HEK293 (cell line): Measurements from ENCODE around the gene HTATIP2.

Experiments
- FEZF1 ChIP-seq: fragments of 450-650 bp; formaldehyde crosslinking; IDR thresholded peaks from 2 replicates; pipeline ENCODE4 v1.5.1; 2016; ENCODE audit warnings: missing biosample characterization, missing genetic modification characterization
- KLF1 ChIP-seq: fragments of 450-650 bp; formaldehyde crosslinking; IDR thresholded peaks from 2 replicates; pipeline ENCODE4 v1.5.1; 2016; ENCODE audit warnings: missing biosample characterization, missing genetic modification characterization
- PATZ1 ChIP-seq: fragments of 450-650 bp; formaldehyde crosslinking; IDR thresholded peaks from 2 replicates; pipeline ENCODE4 v1.5.1; 2016; ENCODE audit warnings: missing biosample characterization, missing genetic modification characterization
- PRDM4 ChIP-seq: fragments of 450-650 bp; formaldehyde crosslinking; IDR thresholded peaks from 2 replicates; pipeline ENCODE4 v1.5.1; 2017; ENCODE audit warnings: missing biosample characterization, missing genetic modification characterization
- WT1 ChIP-seq: fragments of 450-650 bp; formaldehyde crosslinking; IDR thresholded peaks from 2 replicates; pipeline ENCODE4 v1.5.1; 2016; ENCODE audit warnings: missing biosample characterization, missing genetic modification characterization
- ZBTB26 ChIP-seq: fragments of 450-650 bp; formaldehyde crosslinking; optimal IDR thresholded peaks from 2 replicates; pipeline ENCODE3; 2016; ENCODE audit warnings: missing biosample characterization, mild to moderate bottlenecking, missing genetic modification characterization
- ZEB2 ChIP-seq: fragments of 450-650 bp; formaldehyde crosslinking; IDR thresholded peaks from 2 replicates; pipeline ENCODE4 v1.5.1; 2016; ENCODE audit warnings: missing biosample characterization, missing genetic modification characterization
- ZFHX2 ChIP-seq: fragments of 450-650 bp; formaldehyde crosslinking; conservative IDR thresholded peaks from 2 replicates; pipeline ENCODE4 v1.5.1; 2016; ENCODE audit warnings: missing biosample characterization, missing genetic modification characterization
- ZIC2 ChIP-seq: fragments of 450-650 bp; formaldehyde crosslinking; IDR thresholded peaks from 2 replicates; pipeline ENCODE4 v1.5.1; 2016; ENCODE audit warnings: missing biosample characterization, missing genetic modification characterization
- ZNF2 ChIP-seq: fragments of 450-650 bp; formaldehyde crosslinking; IDR thresholded peaks from 2 replicates; pipeline ENCODE4 v1.5.1; 2016; ENCODE audit warnings: missing biosample characterization, missing genetic modification characterization
- ZNF280D ChIP-seq: fragments of 450-650 bp; formaldehyde crosslinking; IDR thresholded peaks from 2 replicates; pipeline ENCODE4 v1.5.1; 2016; ENCODE audit warnings: missing biosample characterization, missing genetic modification characterization
- ZNF366 ChIP-seq: fragments of 450-650 bp; formaldehyde crosslinking; conservative IDR thresholded peaks from 2 replicates; pipeline ENCODE4 v1.5.1; 2016; ENCODE audit warnings: missing biosample characterization, missing genetic modification characterization
- ZNF394 ChIP-seq: fragments of 450-650 bp; formaldehyde crosslinking; IDR thresholded peaks from 2 replicates; pipeline ENCODE4 v1.5.1; 2016; ENCODE audit warnings: missing biosample characterization, missing genetic modification characterization, mild to moderate bottlenecking, moderate library complexity, borderline replicate concordance
- ZNF549 ChIP-seq: fragments of 450-650 bp; IDR thresholded peaks from 2 replicates; pipeline ENCODE4 v1.5.1; 2018; ENCODE audit warnings: missing biosample characterization, missing genetic modification characterization, mild to moderate bottlenecking, inconsistent platforms, moderate library complexity
- ZNF596 ChIP-seq: fragments of 450-650 bp; IDR thresholded peaks from 2 replicates; pipeline ENCODE4 v1.5.0; 2018; ENCODE audit warnings: missing biosample characterization, mild to moderate bottlenecking, missing genetic modification characterization, moderate library complexity
- ZNF629 ChIP-seq: fragments of 450-650 bp; formaldehyde crosslinking; IDR thresholded peaks from 2 replicates; pipeline ENCODE4 v1.5.1; 2017; ENCODE audit warnings: missing biosample characterization, missing genetic modification characterization
- ZNF654 ChIP-seq: fragments of 450-650 bp; formaldehyde crosslinking; IDR thresholded peaks from 2 replicates; pipeline ENCODE4 v1.5.1; 2016; ENCODE audit warnings: low read depth, missing biosample characterization, missing genetic modification characterization
- ZNF692 ChIP-seq: fragments of 450-650 bp; formaldehyde crosslinking; IDR thresholded peaks from 2 replicates; pipeline ENCODE4 v1.5.1; 2016; ENCODE audit warnings: missing biosample characterization, missing genetic modification characterization
- ZSCAN4 ChIP-seq: fragments of 450-650 bp; formaldehyde crosslinking; IDR thresholded peaks from 2 replicates; pipeline ENCODE4 v1.5.1; 2017; ENCODE audit warnings: missing biosample characterization, missing genetic modification characterization
- ZSCAN5A ChIP-seq: fragments of 450-650 bp; formaldehyde crosslinking; IDR thresholded peaks from 2 replicates; pipeline ENCODE4 v1.5.1; 2016; ENCODE audit warnings: missing biosample characterization, missing genetic modification characterization

HTATIP2 gene

GRCh38 chr11:20387261-20388095 lies 24.0 kb downstream of the HTATIP2 start, which contains the start of gene PRMT3 (continued):
- no peak for TF ChIP-seq ZNF280D (tag by site-specific recombination)
- TF ChIP-seq ZEB2 (tag by site-specific recombination): peak; percentile 67
- 0 out of 2 replicates have a peak, but pooled peaks have one; percentile 9 for TF ChIP-seq FEZF1 (tag by site-specific recombination)
- 0 out of 2 replicates have a peak, but pooled peaks have one; percentile 23 for TF ChIP-seq WT1
- peak; percentile 80; the same call in 1 of the 2 replicates for TF ChIP-seq ZSCAN5A
- TF ChIP-seq ZFHX2: peak; percentile 45; the same call in 1 of the 2 replicates
- peak; percentile 40; the same call in 1 of the 2 replicates for TF ChIP-seq ZNF394 (tag by site-specific recombination)
- TF ChIP-seq ZNF692 (tag by site-specific recombination): peak; percentile 63
- TF ChIP-seq PATZ1: peak; percentile 55
- TF ChIP-seq ZBTB26: peak; percentile 99
- peak; percentile 91 for TF ChIP-seq ZNF629 (tag by site-specific recombination)
- peak; percentile 11; the same call in 1 of the 2 replicates for TF ChIP-seq PRDM4 (tag by site-specific recombination)
- 0 out of 2 replicates have a peak, but pooled peaks have one; percentile 12 for TF ChIP-seq ZNF596 (tag by site-specific recombination)
- peak; percentile 44 for TF ChIP-seq ZNF654 (tag by site-specific recombination)
- 0 out of 2 replicates have a peak, but pooled peaks have one; percentile 21 for TF ChIP-seq KLF1 (tag by site-specific recombination)
- TF ChIP-seq ZSCAN4 (tag by site-specific recombination): 0 out of 2 replicates have a peak, but pooled peaks have one; percentile 36
- TF ChIP-seq ZNF2: peak; percentile 100
- TF ChIP-seq ZNF366 (tag by site-specific recombination): no peak; the same call in 1 of the 2 replicates
- TF ChIP-seq ZNF549 (tag by site-specific recombination): 0 out of 2 replicates have a peak, but pooled peaks have one; percentile 45
- peak; percentile 35; the same call in 1 of the 2 replicates for TF ChIP-seq ZIC2
